Fibroblast of peridontal ligament (primary cell): ENCODE results near the gene TNP2.

Experiments used
- DNase-seq: peaks from one replicate; pipeline ENCODE4 v3.0.0-alpha.2; 2010; ENCODE audit errors: extremely low read depth

The TNP2 gene

DNA sequence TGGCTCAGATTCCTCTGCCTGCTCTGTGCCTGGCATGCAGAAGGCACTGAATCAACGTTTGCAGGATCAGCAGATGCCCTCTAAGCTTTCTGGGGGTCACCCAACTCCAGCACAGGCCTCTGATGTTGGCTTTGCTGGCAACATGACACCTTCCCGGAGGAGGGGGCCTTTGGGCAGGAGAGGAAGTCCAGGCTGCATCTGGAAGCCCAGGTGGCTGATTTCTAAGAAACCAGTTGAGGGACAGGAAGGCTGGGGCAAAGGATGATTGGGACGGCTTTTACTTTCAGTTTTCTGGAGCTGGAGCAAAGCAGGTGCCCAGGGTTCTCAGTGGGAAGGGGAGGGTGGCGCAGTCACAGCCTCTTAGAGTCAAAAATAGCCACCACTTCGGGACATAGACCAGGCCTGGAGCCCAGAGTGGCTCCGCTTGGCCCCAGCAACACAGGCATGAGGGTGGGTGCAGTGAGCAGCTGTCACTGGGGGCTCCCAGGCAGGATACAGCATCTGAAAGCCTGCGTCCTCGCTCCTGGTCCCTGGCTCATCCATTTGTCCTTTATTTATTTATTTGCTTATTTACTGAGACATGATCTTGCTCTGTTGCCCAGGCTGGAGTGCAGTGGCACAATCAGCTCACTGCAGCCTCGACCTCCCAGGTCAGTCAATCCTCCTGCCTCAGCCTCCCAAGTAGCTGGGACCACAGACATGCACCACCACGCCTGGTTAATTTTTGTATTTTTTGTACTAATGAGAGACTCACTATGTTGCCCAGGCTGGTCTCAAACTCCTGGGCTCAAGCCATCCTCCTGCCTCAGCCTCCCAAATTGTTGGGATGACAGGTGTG, 28.3 kb downstream of the TNP2 start:
- no peak for DNase-seq

DNA sequence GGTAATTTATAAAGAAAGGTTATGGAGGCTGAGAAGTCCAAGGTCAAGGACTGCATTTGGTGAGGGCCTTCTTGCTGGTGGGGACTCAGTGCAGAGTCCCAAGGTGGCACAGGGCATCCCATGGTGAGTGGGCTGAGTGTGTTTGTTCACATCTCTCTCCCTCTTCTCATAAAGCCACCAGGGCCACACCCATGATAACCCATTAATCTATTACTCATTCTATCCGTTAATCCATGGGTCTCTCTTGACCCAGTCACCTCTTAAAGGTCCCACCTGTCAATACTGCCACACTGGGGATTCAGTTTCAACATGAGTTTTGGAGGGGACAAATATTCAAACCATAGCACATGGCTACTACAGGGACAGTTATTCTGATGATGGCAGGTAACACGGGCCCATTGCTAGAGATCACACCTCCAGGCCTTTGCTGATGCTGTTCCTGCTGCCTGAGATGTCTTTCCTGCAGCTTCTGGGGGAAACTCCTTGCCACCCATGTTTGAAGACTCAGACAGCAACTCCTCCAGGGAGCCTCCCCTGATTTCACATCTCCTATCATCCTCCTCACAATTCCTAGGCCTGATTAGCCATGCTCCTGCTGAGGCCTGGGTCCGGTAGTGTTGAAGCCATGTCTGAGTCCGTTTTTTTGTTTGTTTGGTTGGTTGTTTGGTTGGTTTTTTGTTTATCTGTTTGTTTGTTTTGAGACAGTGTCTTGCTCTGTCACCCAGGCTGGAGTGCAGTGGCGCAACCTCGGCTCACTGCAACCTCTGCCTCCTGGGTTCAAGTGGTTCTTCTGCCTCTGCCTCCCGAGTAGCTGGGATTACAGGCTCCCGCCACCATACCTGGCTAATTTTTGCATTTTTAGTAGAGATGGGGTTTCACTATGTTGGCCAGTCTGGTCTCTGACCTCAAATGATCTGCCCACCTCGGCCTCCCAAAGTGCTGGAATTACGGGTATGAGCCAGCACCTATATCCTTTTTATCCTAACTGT, 29.2 kb downstream of the TNP2 start:
- DNase-seq = no peak

DNA sequence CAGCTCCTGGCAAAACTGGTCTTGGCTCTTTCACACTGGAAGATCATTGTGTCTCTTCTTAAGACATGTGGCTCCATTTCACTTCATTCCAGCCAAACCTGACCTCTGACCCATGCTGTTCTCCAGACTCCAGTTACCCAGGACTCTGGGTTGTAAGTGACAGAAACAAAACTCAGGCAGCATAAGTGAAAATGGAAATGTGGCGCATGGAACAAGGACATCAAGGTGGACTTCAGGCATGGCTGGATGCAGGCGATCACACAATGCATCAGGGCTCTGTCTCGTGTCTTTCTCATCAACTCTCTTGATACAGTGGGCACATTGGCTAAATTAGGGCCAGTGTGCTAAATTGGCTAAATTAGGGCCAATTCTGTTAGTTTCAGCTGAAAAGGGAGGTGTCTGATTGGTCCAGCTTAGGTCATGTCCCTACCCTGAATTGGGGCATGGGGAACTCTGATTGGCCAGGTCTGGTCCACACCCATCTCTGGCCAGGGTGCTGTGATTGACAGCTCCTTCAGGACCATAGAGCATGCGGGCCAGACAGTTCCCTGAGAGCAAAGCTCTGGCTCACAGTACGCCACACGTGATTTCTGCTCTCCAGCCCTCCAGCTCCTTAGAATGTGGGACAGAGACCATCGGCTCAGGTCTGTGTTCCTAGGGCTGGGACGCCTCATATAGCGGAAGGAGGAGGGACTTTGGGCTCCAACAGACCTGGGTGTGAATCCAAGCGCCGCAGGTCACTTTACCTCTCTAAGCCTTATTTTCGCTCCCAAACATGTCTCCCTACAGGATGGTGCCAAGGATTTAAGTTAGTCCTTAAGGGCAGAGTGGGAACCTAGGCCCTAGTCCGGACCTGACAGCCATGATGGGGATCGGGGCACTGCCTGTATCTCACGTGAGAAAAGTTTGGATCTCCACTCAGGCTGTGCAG, 30.6 kb downstream of the TNP2 start:
- DNase-seq = no peak

DNA sequence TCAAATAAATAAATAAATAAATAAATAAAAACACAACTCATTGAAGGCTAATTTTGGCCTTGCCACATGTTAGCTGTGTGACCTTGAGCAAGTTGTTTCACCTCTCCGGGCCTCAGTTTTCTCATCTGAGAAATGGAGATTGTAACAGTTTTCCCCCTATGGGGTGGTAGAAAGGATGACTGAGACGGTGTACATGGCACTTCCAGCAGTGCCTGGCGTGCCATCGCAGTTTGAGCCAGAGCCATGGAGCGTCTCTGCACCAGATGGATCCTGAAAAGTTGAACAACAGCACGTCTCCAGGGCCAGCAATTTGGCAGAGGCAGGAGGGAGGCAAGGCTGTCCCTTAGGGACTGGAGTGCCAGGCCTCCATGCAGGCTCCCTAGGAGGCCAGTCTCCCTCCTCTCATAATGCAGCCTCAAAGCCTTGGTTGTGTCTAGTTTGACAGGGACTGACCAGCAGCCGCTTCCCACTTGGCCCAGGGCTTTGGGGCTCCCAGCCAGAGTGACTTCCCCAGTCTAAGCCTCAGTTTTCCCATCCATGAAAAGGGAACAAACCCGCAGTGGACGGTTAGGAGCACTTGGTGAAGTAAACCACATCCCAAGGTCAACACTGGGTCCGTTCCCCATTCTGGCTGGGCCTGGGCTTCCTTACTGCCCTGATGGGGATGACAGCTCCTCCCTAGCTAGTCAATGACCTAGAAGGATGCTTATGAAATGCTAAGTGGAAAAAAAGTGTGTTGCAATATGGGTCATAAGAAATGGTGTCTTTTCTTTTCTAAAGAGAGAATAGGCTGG, 32.5 kb downstream of the TNP2 start:
- no peak for DNase-seq

DNA sequence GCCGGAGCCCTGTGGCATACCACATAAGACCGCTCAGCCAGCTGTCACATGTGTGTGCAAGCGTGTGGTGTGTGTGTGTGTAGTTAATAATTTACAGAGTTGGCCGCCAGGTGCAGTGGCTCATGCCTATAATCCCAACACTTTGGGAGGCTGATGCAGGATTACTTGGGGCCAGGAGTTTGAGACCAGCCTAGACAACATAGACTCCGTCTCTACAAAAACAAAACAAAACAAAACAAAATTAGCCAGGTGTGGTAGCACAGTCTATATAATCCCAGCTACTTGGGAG, 33.5 kb downstream of the TNP2 start:
- no peak for DNase-seq

DNA sequence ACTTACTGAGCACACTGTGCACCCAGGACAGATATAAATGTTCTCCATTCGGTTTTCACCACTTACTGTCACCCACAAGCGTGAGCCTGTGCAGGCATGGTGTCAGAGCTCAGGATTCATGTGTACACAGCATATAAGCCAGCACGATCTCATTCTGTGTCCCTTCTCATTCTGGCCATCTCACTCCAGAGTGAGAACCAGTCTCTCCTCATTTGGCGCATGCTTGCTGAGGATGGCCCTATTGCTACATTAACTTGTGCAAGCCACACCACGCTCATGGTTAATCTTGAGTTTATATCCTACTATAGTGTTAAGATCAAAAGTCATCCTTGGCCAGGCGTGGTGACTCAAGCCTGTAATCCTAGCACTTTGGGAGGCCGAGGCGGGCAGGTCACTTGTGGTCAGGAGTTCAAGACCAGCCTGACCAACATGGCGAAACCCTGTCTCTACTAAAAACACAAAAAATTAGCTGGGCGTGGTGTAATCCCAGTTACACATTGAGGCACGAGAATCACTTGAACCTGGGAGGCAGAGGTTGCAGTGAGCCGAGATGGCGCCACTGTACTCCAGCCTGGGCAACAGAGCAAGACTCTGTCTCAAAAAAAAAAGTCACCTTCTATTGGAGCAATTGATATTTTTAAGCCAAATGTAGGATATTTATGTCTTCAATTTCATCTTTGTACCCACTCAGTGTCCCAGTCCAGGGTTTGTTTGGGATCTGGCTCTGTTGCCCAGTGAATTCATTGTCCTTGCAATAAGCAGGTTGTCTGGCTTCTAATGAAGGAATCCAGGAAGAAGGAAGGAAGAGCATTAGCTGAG, 34.0 kb downstream of the TNP2 start:
- no peak for DNase-seq

DNA sequence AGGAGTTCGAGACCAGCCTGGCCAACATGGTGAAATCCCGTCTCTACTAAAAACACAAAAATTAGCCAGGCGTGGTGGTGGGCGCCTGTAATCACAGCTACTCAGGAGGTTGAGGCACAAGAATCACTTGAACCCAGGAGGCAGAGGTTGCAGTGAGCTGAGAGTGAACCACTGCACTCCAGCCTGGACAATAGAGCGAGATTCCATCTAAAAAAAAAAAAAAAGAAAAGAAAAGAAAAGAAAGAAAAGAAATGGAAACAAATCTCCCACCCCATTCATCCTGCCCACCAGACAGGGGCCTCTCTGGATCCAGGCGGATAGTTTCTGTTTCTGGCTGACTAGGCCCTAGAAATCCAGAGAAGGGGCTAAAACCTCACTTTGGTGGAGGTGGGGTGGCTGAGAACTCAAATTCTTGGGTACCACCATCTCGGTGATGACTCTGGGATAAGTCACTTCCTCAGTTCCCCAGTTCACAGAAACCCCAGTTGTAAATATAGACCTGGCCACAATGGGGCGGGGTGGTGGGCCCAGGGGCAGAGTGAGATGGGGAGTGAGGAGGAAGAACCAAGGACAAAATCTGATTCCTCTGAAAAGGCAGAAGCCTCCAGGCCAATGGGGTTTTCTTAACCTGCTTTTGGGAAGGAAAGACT, 35.3 kb downstream of the TNP2 start:
- DNase-seq = no peak

DNA sequence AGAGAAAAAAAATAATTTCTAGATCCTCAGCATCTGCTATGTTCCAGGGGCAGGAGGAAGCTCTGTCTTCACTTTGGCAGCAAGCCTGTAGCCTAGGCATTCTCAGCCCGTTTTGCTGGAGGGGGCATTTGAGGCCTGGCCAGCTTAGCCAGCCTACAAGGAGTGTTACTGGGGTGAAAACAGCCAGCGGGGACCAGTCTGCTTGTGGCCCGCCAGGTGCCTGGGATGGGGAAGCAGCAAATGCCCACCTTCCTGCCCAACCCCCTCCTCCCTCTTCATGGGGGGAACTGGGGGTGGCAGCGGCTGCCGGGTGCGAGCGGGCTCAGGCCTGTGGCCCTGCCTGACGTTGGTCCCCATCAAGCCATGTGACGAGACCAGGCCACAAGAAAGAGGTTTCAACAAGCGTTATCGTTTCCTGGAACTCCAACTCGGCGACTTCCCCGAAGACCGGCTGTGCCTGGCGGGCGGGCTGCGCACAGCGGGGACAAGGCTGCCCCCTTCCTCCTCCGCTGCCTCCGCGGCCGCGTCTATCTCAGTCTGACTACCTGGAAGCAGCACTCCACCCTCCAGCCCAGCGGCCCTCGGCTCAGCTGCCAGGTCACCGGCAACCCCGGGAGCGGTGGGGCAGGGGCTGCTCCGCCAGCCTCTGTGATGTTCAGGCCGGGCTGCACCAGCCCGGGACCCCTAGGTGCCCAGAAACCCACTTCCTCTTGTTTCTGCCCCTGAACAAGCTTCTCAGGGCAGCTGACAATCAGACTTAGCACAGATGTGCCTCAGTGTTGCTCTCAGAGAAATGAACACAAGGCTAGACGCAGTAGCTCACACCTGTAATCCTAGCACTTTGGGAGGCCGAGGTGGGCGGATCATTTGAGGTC, 36.0 kb downstream of the TNP2 start:
- no peak for DNase-seq

DNA sequence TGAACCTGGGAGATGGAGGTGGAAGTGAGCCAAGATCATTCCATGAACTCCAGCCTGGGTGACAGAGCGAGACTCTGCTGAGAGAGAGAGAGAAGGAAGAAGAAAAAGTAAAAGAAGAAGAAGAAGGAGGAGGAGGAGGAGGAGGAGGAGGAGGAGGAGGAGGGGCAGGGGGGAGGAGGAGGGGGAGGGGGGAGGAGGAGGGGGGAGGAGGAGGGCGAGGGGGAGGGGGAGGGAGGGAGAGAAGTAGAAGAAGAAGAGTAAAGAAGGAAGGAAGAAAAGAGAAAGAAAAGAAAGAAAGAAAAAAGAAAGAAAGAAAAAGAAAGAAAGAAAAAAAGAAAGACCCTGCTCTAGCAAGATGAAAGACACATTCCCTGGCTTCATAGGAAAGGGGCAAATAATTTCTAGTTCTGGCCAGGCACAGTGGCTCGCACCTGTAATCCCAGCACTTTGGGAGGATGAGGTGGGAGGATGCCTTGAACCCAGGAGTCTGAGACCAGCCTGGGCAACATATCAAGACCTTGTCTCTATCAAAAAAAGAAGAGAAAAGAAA, 36.7 kb downstream of the TNP2 start:
- no peak for DNase-seq

DNA sequence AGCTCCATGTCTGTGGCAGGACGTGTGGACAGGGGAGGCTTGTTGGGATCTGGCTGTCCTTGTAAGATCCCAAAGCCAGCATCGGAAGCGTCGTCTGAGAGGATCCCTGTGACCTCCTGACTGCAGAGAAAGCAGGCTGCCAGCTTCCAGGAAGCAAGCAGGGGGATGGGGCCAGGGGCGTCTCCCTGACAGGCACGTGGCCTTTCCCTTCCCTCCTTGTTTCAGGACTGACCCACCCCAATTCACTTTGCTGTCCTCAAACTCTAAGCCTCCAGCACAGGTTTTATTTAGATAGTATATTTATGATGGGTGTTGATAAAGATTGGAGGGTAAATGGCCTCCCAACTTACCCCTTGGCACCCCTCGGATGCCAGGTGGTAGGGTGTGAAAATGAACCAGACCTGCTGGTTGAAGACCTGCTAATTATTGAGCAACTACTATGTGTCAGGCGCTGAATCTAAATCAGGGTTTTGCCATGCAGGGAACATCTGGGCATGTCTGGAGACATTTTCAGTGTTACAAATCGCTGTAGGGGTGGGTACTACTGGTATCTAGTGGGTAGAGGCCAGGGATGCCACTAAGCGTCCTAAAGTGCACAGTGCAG, 37.7 kb downstream of the TNP2 start:
- no peak for DNase-seq

DNA sequence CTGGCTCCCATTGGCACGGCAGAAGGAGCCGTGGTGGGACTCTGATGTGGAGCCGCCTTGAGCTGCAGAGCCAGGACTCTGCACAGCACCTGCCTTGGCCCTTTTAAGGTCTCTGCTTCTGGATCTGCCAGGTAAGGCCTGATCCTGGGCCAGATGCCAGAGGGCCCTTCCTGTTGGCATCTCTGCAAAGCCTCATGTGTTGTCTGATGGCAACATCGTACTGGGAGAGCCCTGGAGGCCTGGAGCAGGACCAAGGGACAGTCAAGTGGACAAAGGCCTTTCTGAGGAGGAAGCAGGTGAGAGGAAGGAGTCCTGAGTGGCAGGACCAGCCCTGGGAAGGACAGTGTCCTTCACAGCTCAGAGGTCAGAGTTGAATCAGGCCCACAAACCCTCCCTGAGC, 39.2 kb downstream of the TNP2 start:
- DNase-seq = no peak

DNA sequence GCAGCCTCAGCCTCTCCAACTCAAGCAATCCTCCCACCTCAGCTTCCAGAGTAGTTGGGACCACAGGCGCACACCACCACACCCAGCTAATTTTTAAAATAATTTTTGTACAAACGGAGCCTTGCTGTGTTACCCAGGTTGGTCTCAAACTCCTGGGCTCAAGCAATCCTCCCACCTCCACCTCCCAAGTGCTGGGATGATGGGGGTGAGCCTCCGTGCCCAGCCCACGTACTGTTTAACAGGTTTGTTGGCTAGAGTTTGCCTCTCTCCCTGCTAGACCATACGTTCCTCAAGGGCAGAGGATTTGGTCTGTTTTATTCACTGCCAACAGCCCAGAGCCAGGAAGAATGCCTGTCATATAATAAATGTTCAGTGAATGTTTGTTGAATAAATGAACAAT, 39.7 kb downstream of the TNP2 start:
- no peak for DNase-seq

DNA sequence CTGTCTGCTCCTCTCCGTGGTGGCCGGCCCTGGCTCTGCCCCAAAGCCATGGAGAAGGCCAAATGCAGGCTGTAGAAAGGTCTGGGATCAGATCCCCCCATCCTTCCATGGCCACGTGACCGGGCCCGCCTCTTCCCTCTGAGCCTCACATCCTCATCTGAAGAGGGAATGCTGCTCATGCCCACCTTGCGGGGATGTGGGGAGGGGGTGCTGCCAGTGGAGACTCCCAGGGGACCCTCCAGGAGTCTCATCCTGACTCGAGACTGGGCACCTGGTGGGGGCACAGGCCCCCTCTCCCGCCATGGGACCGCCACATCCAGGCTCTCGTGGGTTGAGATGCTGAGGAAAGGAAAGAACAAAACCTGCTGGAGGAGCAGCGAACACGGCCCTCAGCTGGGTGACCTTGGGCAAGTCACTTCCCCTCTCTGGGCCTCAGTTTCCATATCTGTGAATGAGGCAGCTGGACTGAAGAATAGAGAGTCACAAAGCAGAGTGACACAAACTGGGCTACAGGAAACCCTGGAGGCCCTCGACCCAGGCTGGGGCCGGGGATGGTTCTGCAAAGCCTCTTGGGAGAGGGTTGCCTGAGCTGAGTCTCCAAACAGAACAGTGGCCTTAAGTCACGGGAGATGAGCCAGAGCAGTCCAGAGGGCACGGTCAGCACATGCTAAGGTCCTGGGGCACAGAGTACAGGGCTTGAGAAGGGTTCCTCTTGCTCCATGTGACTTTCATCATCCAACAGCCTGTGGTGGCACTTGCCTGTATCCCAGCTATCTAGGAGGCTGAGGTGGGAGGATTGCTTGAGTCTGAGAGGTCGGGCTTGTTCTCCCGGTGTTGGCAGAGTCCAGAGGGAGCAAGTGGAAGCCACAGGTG, 43.2 kb downstream of the TNP2 start:
- no peak for DNase-seq

DNA sequence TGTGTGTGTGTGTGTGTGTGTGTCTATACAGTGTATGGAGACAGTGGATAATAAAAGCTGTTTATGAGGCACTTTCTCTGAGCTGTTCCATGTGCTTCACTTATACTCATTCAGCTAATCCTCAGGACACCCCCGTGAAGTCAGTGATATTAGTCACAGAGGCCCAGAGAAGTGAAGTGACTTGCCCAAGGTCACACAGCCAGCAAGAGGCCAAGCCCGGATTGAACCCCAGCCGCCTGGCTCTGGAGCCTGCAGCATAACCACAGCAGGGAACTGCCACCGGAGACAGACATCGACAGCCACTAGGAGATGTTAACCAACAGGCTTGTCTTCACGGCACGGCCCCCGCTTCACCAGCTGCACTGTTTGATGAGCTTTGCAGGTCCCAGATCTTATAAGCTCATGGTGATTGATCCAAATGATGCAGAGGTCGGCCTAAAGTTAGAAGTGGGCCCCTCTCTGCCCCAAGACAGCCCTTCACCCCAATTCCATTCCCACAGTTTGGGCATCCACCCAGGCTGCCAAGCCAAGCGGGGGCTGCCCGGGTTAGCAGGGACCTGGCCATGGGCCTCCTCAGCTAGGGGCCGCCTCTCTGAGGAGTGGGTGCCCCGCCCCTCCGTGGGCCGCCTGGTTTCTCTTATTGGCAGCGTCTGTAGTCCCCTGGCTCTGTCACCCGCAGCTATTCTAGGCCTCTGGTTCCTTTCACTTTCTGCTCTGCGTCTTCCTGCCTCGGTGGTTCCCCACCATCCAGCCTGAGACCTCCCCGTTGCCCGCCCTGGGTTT, 44.0 kb downstream of the TNP2 start:
- no peak for DNase-seq

DNA sequence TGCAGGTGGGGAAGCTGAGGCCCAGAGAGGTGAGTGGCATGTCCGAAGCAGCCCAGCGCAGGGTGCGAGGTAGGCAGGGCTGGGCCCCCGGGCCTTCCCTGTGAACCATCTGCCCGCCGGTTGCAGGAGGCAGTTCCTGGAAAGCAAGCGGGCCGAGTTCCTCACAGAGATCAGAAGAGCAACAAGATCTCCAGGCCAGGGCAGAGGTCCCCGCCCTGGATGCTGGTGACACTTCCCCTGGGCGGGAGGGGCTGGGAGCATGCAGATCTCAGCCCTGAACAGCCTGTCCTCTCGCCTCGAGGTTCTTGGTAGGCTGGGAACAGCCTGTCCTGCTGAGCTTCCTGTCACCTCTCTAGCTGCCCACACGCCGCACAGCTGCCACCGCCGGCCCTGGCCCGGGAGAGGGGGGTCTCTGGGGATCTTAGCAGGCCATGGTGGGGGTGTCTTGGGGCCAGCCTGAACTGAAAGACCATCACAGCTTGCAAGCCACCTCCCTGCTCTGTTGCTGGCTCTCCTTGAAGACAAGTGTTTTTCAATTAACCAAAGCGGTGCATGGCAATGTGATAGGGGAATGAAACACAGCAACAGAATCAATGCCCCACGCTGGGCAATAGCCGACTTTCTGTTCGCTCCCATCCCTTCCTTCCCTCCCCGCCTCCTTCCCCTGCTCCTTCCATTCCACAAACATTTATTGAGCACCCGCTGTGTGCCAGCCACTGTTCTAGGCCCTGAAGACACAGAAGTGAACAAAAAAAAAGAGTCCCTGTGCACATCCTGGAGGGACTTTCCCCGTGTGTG, 44.8 kb downstream of the TNP2 start:
- no peak for DNase-seq
